NB4 (cell line): ENCODE measurements around the gene PRSS1.
"Not testable (repeated sequence)": the region's sequence is repeated elsewhere in the genome, so short reads cannot be mapped to it uniquely, and the experiment has no call there.

ENCODE experiments used
- DNase-seq: peaks from one replicate; pipeline ENCODE4 v3.0.0; 2010; ENCODE audit warnings: low read depth
- H3K4me3 ChIP-seq: one replicate; pipeline ENCODE4 v1.5.1; 2011; ENCODE audit warnings: mild to moderate bottlenecking, low read depth, low read length, moderate library complexity
- CTCF ChIP-seq: IDR thresholded peaks from one replicate; pipeline ENCODE4 v1.5.1; 2012; ENCODE audit warnings: low read depth, low read length
- MAX ChIP-seq: IDR thresholded peaks from 2 replicates; pipeline ENCODE4 v1.6.1; 2011; ENCODE audit warnings: low read depth, low read length
- MYC ChIP-seq: IDR thresholded peaks from 2 replicates; pipeline ENCODE4 v1.6.1; 2011; ENCODE audit warnings: low read depth, low read length
- POLR2A ChIP-seq: IDR thresholded peaks from 2 replicates; pipeline ENCODE4 v1.6.1; 2011; ENCODE audit warnings: mild to moderate bottlenecking; ENCODE audit not compliant: insufficient read length; ENCODE audit errors: extremely low read depth

Gene PRSS1

GRCh38 chr7:142773937-142774744, 24.9 kb downstream of the PRSS1 start:
- TF ChIP-seq POLR2A (no peak), CTCF (no peak), MYC (no peak), MAX (no peak)
- no peak overlapping the region for H3K4me3 ChIP-seq
- DNase-seq, result no peak

- no peak overlapping the region for H3K4me3 ChIP-seq
- TF ChIP-seq CTCF (no peak), POLR2A (no peak), MYC (no peak), MAX (no peak)
- DNase-seq, result no peak
Observed at GRCh38 chr7:142774826-142775225, 25.6 kb downstream of the PRSS1 start.

DNA sequence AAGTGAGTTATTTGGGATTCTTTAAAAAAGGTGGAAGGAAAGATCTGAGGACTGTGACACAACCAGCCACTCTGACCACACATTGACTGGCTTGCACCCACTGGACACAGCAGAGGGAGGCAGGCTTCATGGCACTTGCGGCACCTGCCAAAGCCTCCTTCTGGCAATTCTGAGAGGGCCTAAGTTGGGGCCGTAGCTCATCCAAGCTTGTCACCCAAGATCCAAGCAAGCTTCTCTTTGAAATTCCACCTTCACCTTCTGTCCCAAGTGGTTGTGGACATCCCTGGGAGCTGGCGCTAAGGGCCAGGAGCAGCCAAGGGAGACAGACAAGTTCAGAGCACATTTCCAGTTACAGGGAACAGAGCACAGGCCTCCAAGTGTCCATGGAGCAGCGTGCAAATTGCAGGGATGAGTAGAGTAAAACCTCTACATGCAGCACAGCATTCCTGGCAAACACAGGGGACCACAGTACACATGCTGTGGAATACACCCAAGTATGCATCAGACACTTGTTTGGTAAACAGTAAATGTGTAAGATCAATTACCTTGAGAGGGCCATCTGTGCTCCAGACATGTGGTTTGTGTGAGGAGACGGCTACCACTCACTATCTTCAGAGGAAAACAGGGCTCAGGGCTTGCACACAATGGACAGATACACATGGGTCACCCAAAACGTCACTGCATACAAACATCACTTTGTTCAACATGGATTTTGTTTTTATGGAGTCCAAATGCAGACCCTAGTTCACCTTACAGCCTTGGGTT, 26.3 kb downstream of the PRSS1 start:
- H3K4me3 ChIP-seq, result not testable (repeated sequence)

DNA sequence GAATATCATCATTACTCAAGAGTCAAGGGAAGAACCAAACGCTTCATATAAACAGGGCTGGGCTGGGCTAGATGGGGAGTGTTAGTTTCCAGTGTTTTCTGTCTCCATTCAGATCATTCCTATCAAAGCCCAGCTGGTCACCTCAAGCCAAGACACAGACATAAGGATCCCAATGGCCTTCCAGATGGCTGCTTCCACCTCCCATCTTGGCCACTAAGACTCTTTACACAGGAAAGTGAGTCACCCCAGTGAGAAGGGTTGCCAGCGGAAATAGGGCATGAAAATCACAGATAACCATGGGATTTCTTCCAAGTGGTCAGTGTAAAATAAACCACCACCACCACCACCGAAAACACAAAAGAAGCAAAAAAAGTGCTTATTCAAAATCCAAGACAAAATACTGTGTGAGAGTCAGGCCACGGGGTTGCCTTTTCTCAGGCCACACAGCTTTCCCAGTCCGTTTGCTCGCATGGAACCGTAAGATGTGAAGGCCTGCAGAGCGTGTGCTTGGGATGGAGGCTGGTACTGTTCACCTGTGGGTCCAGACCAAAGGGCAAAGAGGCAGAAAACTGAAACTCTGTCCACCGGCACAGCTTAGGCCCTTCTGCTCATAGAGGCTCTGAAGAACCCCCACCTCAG, 27.1 kb downstream of the PRSS1 start:
- no peak for TF ChIP-seq MAX
- TF ChIP-seq CTCF, result no peak
- TF ChIP-seq MYC, result no peak
- no peak overlapping the region for H3K4me3 ChIP-seq
- DNase-seq, result no peak

More for the DNA sequence above, 26.3 kb downstream of the PRSS1 start:
- DNase-seq, result not testable (repeated sequence)

- DNase-seq, result not testable (repeated sequence)
Observed at GRCh38 chr7:142776845-142777225, 27.6 kb downstream of the PRSS1 start.

GRCh38 chr7:142777318-142777717, 28.0 kb downstream of the PRSS1 start:
- no peak overlapping the region for H3K4me3 ChIP-seq
- DNase-seq, result no peak
- TF ChIP-seq MYC (no peak), CTCF (no peak), MAX (no peak), POLR2A (no peak)

More at GRCh38 chr7:142776845-142777225, 27.6 kb downstream of the PRSS1 start:
- not testable (repeated sequence) for H3K4me3 ChIP-seq
